A673 (cell line): ENCODE measurements around the gene RS1. TPM values are rescaled to one million over a fixed set of nuclear protein-coding genes. Genes with fewer than 3 reads are reported as not detected.

Experiments
- BruUV-seq: library from RNA; stranded (reverse); fragments of 400-500 nt; replicated peaks from 2 replicates; lab custom pipeline; 2021; lab: Mats Ljungman, UMichigan
- CTCF ChIA-PET: fragments of 300-600 bp; sonication (Branson Sonifier 250); formaldehyde crosslinking; loops from one replicate; lab custom pipeline; 2022; ENCODE audit warnings: antibody characterized with exemption; lab: Charles Lee
- POLR2A ChIA-PET: fragments of 300-600 bp; sonication (Branson Sonifier 250); formaldehyde crosslinking; loops from one replicate; lab custom pipeline; 2022; ENCODE audit warnings: antibody characterized with exemption; ENCODE audit not compliant: low non-redundant PET; lab: Charles Lee
- DNase-seq: peaks from one replicate; pipeline ENCODE4 v3.0.0-alpha.2; 2015; ENCODE audit warnings: low spot score
- H3K27ac ChIP-seq: fragments of 200-600 bp; sonication (generic); 2 replicates; pipeline ENCODE4 v1.5.1; 2016; ENCODE audit warnings: mixed run types, low read depth, mild to moderate bottlenecking, mixed read lengths, antibody characterized with exemption, low read length; ENCODE audit not compliant: poor library complexity, severe bottlenecking
- H3K27me3 ChIP-seq: fragments of 200-600 bp; sonication (generic); replicated peaks from 2 replicates; pipeline ENCODE4 v1.6.1; 2017; ENCODE audit warnings: mixed run types, low read depth, mild to moderate bottlenecking, mixed read lengths, antibody characterized with exemption, low read length; ENCODE audit not compliant: insufficient read depth, poor library complexity
- H3K36me3 ChIP-seq: fragments of 200-600 bp; sonication (generic); 2 replicates; pipeline ENCODE4 v1.6.1; 2016; ENCODE audit warnings: mixed run types, mild to moderate bottlenecking, mixed read lengths, antibody characterized with exemption, low read length; ENCODE audit not compliant: insufficient read depth, poor library complexity, severe bottlenecking
- H3K4me1 ChIP-seq: fragments of 200-600 bp; sonication (generic); 2 replicates; pipeline ENCODE4 v1.6.1; 2017; ENCODE audit warnings: mixed run types, mild to moderate bottlenecking, mixed read lengths, antibody characterized with exemption, low read length; ENCODE audit not compliant: insufficient read depth, poor library complexity, severe bottlenecking
- H3K4me3 ChIP-seq: fragments of 200-600 bp; sonication (generic); 2 replicates; pipeline ENCODE4 v1.5.1; 2016; ENCODE audit warnings: low read depth, mixed run types, mild to moderate bottlenecking, mixed read lengths, low read length; ENCODE audit not compliant: poor library complexity, severe bottlenecking
- H3K9me3 ChIP-seq: fragments of 200-600 bp; sonication (generic); 2 replicates; pipeline ENCODE4 v1.6.1; 2016; ENCODE audit warnings: mixed run types, low read depth, mild to moderate bottlenecking, mixed read lengths, antibody characterized with exemption, low read length; ENCODE audit not compliant: poor library complexity, severe bottlenecking
- CTCF ChIP-seq: fragments of 300-800, 200-600 bp; sonication (generic); conservative IDR thresholded peaks from 2 replicates; pipeline ENCODE4 v1.5.1; 2017; ENCODE audit warnings: low read depth, mild to moderate bottlenecking, antibody characterized with exemption, low read length, moderate library complexity, mixed read lengths
- EZH2 ChIP-seq: fragments of 200-600 bp; sonication (generic); IDR thresholded peaks from 2 replicates; pipeline ENCODE4 v1.6.1; 2017; ENCODE audit warnings: borderline replicate concordance, low read depth, mild to moderate bottlenecking, mixed read lengths, antibody characterized with exemption, low read length; ENCODE audit not compliant: poor library complexity, severe bottlenecking
- intact Hi-C: fragments of 100-400 bp; cut with micrococcal nuclease; formaldehyde crosslinking; loops from one replicate; pipeline ENCODE4 v1.10.0; 2022; ENCODE audit not compliant: unreplicated experiment
- total RNA-seq: library from RNA; stranded (reverse); gene quantifications from 2 replicates; pipeline ENCODE4 v1.2.3, GENCODE V29; 2021

Gene RS1
- total RNA-seq, 1 experiment from 2014 or later: not detected

DNA sequence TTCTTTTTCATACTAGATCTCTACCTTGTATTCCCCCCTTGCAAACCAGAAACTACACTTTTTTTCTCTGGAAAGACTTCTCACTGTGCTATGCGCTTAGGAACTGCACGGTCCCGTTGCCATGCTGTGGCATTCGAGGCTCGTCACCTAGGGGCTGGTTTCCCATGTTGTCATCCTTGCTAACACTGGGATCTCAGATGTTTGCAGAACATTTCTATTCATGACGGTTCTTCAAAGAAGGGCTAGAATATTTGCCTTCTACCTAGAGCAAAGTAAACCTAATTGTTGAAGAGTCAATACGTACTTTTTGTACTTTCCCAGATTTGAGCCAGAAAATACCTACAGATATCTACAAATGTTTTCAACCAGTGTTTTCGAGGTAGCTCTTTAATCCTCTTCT is 41.0 kb downstream of the RS1 start:
- DNase-seq: no peak
- no TSS peak for BruUV-seq
- no peaks in the 10 kb centered on the region for H3K9me3 ChIP-seq
- no peak overlapping the region for H3K27ac ChIP-seq
- no peak for TF ChIP-seq CTCF
- no peak for TF ChIP-seq EZH2
- no peaks in the 10 kb centered on the region for H3K36me3 ChIP-seq
- no peak overlapping the region for H3K4me3 ChIP-seq
- ChIA-PET CTCF (no interaction called here), POLR2A (no interaction called here)
- no peaks in the 10 kb centered on the region for H3K27me3 ChIP-seq
- H3K4me1 ChIP-seq: no peaks in the 10 kb centered on the region
- intact Hi-C loops: no loop called here

DNA sequence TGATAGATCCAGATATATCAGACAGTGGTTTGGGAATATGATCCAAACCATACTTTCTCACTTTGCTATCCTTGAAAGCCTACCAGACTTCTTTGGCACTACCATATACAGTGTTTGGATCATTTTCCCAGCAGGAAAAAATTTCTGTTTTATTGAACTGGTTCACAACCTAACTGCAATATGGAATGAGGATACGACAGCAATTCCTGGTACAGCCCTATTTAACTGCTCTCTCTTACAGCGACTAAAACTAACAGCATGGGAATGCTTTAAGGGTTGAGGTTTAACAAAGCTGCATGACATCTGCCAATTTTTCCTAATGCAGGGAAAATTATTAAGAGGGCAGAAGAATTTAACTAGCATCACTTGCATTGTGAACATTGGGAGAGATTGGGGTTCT is 47.3 kb downstream of the RS1 start:
- no peaks in the 10 kb centered on the region for H3K36me3 ChIP-seq
- H3K4me3 ChIP-seq: no peak overlapping the region
- H3K27ac ChIP-seq: no peak overlapping the region
- H3K4me1 ChIP-seq: no peaks in the 10 kb centered on the region
- no peak for TF ChIP-seq EZH2
- TF ChIP-seq CTCF: no peak
- DNase-seq: no peak
- no peaks in the 10 kb centered on the region for H3K9me3 ChIP-seq
- POLR2A ChIA-PET: no interaction called here
- H3K27me3 ChIP-seq: peaks cover 6% of the 10 kb centered on the region
- intact Hi-C loops: no loop called here
- CTCF ChIA-PET: no interaction called here
- no TSS peak for BruUV-seq

GRCh38 chrX:18620349-18620748 is 51.6 kb downstream of the RS1 start:
- no peaks in the 10 kb centered on the region for H3K36me3 ChIP-seq
- no peaks in the 10 kb centered on the region for H3K4me1 ChIP-seq
- ChIA-PET CTCF (no interaction called here), POLR2A (no interaction called here)
- no peak overlapping the region for H3K4me3 ChIP-seq
- no TSS peak for BruUV-seq
- intact Hi-C loops: no loop called here
- no peak for DNase-seq
- no peak overlapping the region for H3K27ac ChIP-seq
- no peaks in the 10 kb centered on the region for H3K9me3 ChIP-seq
- H3K27me3 ChIP-seq: peaks cover 6% of the 10 kb centered on the region
- TF ChIP-seq CTCF: no peak
- TF ChIP-seq EZH2: no peak
